ENCODE results near the gene TM6SF1.
"Not testable (repeated sequence)": the region's sequence is repeated elsewhere in the genome, so short reads cannot be mapped to it uniquely, and the experiment has no call there.

The TM6SF1 gene

GRCh38 chr15:83118968-83119367, 11.5 kb downstream of the TM6SF1 start:
- DNase-seq = no peak

GRCh38 chr15:83119968-83120581, 12.6 kb downstream of the TM6SF1 start:
- no peak for DNase-seq

- DNase-seq = no peak
Observed at GRCh38 chr15:83123529-83123928, 16.1 kb downstream of the TM6SF1 start.

- DNase-seq = no peak
Observed at GRCh38 chr15:83127547-83128150, 20.2 kb downstream of the TM6SF1 start.

GRCh38 chr15:83129791-83130190, 22.3 kb downstream of the TM6SF1 start:
- DNase-seq = no peak

GRCh38 chr15:83132861-83133523, 25.5 kb downstream of the TM6SF1 start:
- DNase-seq = no peak

GRCh38 chr15:83142151-83142550, 34.7 kb downstream of the TM6SF1 start:
- not testable (repeated sequence) for DNase-seq

- DNase-seq = no peak
Observed at GRCh38 chr15:83144771-83145170, 37.3 kb downstream of the TM6SF1 start.

- no peak for DNase-seq
Observed at GRCh38 chr15:83153288-83153687, 45.8 kb downstream of the TM6SF1 start.

- no peak for DNase-seq
Observed at GRCh38 chr15:83155942-83156341, 48.5 kb downstream of the TM6SF1 start.

- DNase-seq = no peak
Observed at GRCh38 chr15:83158393-83158792, 50.9 kb downstream of the TM6SF1 start.

GRCh38 chr15:83160741-83161140, 53.3 kb downstream of the TM6SF1 start:
- DNase-seq = no peak

GRCh38 chr15:83163032-83163431, 55.6 kb downstream of the TM6SF1 start:
- peak; percentile 15 for DNase-seq

GRCh38 chr15:83164111-83164770, 56.8 kb downstream of the TM6SF1 start:
- DNase-seq = no peak

GRCh38 chr15:83164771-83165404, 57.4 kb downstream of the TM6SF1 start:
- peak; percentile 44 for DNase-seq

- DNase-seq = no peak
Observed at GRCh38 chr15:83166218-83166617, 58.8 kb downstream of the TM6SF1 start.

GRCh38 chr15:83166830-83167229, 59.4 kb downstream of the TM6SF1 start:
- DNase-seq = peak; percentile 18

GRCh38 chr15:83169576-83169975, 62.1 kb downstream of the TM6SF1 start:
- DNase-seq = not testable (repeated sequence)

GRCh38 chr15:83170474-83171165, 63.2 kb downstream of the TM6SF1 start:
- no peak for DNase-seq

- DNase-seq = no peak
Observed at GRCh38 chr15:83174891-83175290, 67.4 kb downstream of the TM6SF1 start.

- DNase-seq = no peak
Observed at GRCh38 chr15:83178390-83178789, 70.9 kb downstream of the TM6SF1 start.

GRCh38 chr15:83178869-83179325, 71.5 kb downstream of the TM6SF1 start:
- DNase-seq = peak; percentile 75

- no peak for DNase-seq
Observed at GRCh38 chr15:83185561-83185960, 78.1 kb downstream of the TM6SF1 start.

Measured in hematopoietic multipotent progenitor cell treated with erythropoietin and hydrocortisone succinate and interleukin-3 and kit ligand, for 4 days (in vitro differentiated cells).